WTC11 (cell line): ENCODE data around the gene STX4. TPM values are rescaled to one million over a fixed set of nuclear protein-coding genes. Genes with fewer than 3 reads are reported as not detected.

Source experiments
- ATAC-seq: fragments of 200-7000 bp; cut with Tn5 transposase; 2 replicates; pipeline ENCODE4 v1.10.0; 2021; ENCODE audit warnings: mild to moderate bottlenecking, moderate library complexity
- CTCF ChIA-PET: fragments of 300-600 bp; sonication (Branson Sonifier 250); formaldehyde crosslinking; loops from one replicate; lab custom pipeline; 2021; ENCODE audit warnings: antibody characterized with exemption; lab: Charles Lee
- POLR2A ChIA-PET: fragments of 350-600 bp; sonication (Branson Sonifier 250); formaldehyde crosslinking; loops from one replicate; lab custom pipeline; 2021; ENCODE audit warnings: antibody characterized with exemption; lab: Charles Lee
- DNase-seq: peaks from one replicate; pipeline ENCODE4 v3.0.0; 2021; ENCODE audit warnings: low spot score
- H3K27ac Mint-ChIP-seq: 2 replicates; pipeline ENCODE4 v1.8.0; 2021; ENCODE audit warnings: mixed read lengths
- H3K27me3 Mint-ChIP-seq: 2 replicates; pipeline ENCODE4 v1.8.0; 2021; ENCODE audit warnings: low read depth, mild to moderate bottlenecking, moderate library complexity, mixed read lengths
- H3K36me3 Mint-ChIP-seq: 2 replicates; pipeline ENCODE4 v1.8.0; 2021; ENCODE audit warnings: mixed read lengths
- H3K4me1 Mint-ChIP-seq: 2 replicates; pipeline ENCODE4 v1.8.0; 2022; ENCODE audit warnings: mixed read lengths
- H3K4me3 Mint-ChIP-seq: 2 replicates; pipeline ENCODE4 v1.8.0; 2021; ENCODE audit warnings: mild to moderate bottlenecking, moderate library complexity, mixed read lengths
- H3K9me3 Mint-ChIP-seq: 2 replicates; pipeline ENCODE4 v1.8.0; 2021; ENCODE audit warnings: mixed read lengths
- EMX1 ChIP-seq: fragments of 250-450 bp; sonication (Bioruptor Pico); IDR thresholded peaks from 2 replicates; pipeline ENCODE4 v1.8.0; 2021; ENCODE audit warnings: mild to moderate bottlenecking
- ETV6 ChIP-seq: sonication (generic); formaldehyde crosslinking; IDR thresholded peaks from 2 replicates; pipeline ENCODE4 v1.8.1; 2022; ENCODE audit warnings: mild to moderate bottlenecking, missing genetic modification reagents
- FOXJ3 ChIP-seq: sonication (generic); formaldehyde crosslinking; IDR thresholded peaks from 2 replicates; pipeline ENCODE4 v1.9.0; 2021; ENCODE audit warnings: missing genetic modification reagents, mild to moderate bottlenecking, borderline replicate concordance
- FOXP1 ChIP-seq: sonication (generic); formaldehyde crosslinking; IDR thresholded peaks from 2 replicates; pipeline ENCODE4 v1.8.0; 2022; ENCODE audit warnings: missing genetic modification reagents, mild to moderate bottlenecking, moderate library complexity, borderline replicate concordance
- GRHL2 ChIP-seq: fragments of 250-450 bp; sonication (Bioruptor Pico); IDR thresholded peaks from 2 replicates; pipeline ENCODE4 v1.8.0; 2022; ENCODE audit warnings: mild to moderate bottlenecking, moderate library complexity; ENCODE audit not compliant: insufficient replicate concordance, severe bottlenecking
- GTF2I ChIP-seq: fragments of 250-450 bp; sonication (Bioruptor Pico); conservative IDR thresholded peaks from 2 replicates; pipeline ENCODE4 v1.4.0; 2021; ENCODE audit warnings: mild to moderate bottlenecking
- JAZF1 ChIP-seq: fragments of 250-450 bp; sonication (Bioruptor Pico); IDR thresholded peaks from 2 replicates; pipeline ENCODE4 v1.9.0; 2021; ENCODE audit warnings: moderate library complexity, mild to moderate bottlenecking, inconsistent platforms
- NFE2L1 ChIP-seq: sonication (generic); formaldehyde crosslinking; IDR thresholded peaks from 2 replicates; pipeline ENCODE4 v1.8.1; 2023; ENCODE audit warnings: missing genetic modification reagents
- OVOL2 ChIP-seq: fragments of 250-450 bp; sonication (Bioruptor Pico); IDR thresholded peaks from 2 replicates; pipeline ENCODE4 v1.9.0; 2021; ENCODE audit warnings: mild to moderate bottlenecking, borderline replicate concordance
- SOX15 ChIP-seq: fragments of 250-450 bp; sonication (Bioruptor Pico); IDR thresholded peaks from 2 replicates; pipeline ENCODE4 v1.9.0; 2021; ENCODE audit warnings: mild to moderate bottlenecking
- total RNA-seq: library from RNA; stranded (reverse); gene quantifications from 3 replicates; pipeline ENCODE4 v1.2.3, GENCODE V29; 2021
- TF ChIP-seq, protein P1 (sequence below): fragments of 200-600 bp; IDR thresholded peaks from 2 replicates; pipeline ENCODE4 v1.8.0; 2022; ENCODE audit warnings: antibody characterized with exemption
- TF ChIP-seq, protein P2 (sequence below): fragments of 250-450 bp; sonication (Bioruptor Pico); IDR thresholded peaks from 2 replicates; pipeline ENCODE4 v1.9.0; 2021; ENCODE audit warnings: mild to moderate bottlenecking
- TF ChIP-seq, protein P3 (sequence below): sonication (generic); formaldehyde crosslinking; IDR thresholded peaks from 2 replicates; pipeline ENCODE4 v1.8.0; 2022; ENCODE audit warnings: mild to moderate bottlenecking, missing genetic modification reagents
- TF ChIP-seq, protein P4 (sequence below): sonication (generic); formaldehyde crosslinking; IDR thresholded peaks from 2 replicates; pipeline ENCODE4 v1.8.1; 2022; ENCODE audit warnings: mild to moderate bottlenecking, missing genetic modification reagents, moderate library complexity, borderline replicate concordance
- TF ChIP-seq, protein P5 (sequence below): sonication (generic); formaldehyde crosslinking; IDR thresholded peaks from 2 replicates; pipeline ENCODE4 v1.8.0; 2023; ENCODE audit warnings: missing genetic modification reagents
- TF ChIP-seq, protein P6 (sequence below): sonication (generic); formaldehyde crosslinking; IDR thresholded peaks from 2 replicates; pipeline ENCODE4 v1.8.0; 2022; ENCODE audit warnings: mild to moderate bottlenecking, missing genetic modification reagents
- TF ChIP-seq, protein P7 (sequence below): sonication (generic); formaldehyde crosslinking; IDR thresholded peaks from 2 replicates; pipeline ENCODE4 v1.8.1; 2023; ENCODE audit warnings: mild to moderate bottlenecking, missing genetic modification reagents

STX4 gene
- total RNA-seq, 1 experiment from 2014 or later, result 38.4 TPM

DNA sequence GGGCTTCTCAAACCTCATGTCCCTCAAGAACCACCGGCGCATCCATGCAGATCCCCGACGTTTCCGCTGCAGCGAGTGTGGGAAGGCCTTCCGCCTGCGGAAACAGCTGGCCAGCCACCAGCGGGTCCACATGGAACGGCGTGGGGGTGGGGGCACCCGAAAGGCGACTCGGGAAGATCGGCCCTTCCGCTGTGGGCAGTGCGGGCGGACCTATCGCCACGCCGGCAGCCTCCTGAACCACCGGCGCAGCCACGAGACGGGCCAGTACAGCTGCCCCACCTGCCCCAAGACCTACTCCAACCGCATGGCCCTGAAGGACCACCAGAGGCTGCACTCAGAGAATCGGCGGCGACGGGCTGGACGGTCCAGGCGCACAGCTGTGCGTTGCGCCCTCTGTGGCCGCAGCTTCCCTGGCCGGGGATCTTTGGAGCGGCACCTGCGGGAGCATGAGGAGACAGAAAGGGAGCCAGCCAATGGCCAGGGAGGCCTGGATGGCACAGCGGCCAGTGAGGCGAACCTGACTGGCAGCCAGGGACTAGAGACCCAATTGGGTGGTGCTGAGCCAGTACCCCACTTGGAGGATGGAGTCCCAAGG is 46.8 kb downstream of the STX4 start (continued):
- TF ChIP-seq FOXP1 (CRISPR knock-in tag) (no peak), GRHL2 (CRISPR knock-in tag) (no peak), FOXJ3 (no peak), NFE2L1 (CRISPR knock-in tag) (no peak), ETV6 (no peak), OVOL2 (CRISPR knock-in tag) (no peak)
- TF ChIP-seq, protein P1, sequence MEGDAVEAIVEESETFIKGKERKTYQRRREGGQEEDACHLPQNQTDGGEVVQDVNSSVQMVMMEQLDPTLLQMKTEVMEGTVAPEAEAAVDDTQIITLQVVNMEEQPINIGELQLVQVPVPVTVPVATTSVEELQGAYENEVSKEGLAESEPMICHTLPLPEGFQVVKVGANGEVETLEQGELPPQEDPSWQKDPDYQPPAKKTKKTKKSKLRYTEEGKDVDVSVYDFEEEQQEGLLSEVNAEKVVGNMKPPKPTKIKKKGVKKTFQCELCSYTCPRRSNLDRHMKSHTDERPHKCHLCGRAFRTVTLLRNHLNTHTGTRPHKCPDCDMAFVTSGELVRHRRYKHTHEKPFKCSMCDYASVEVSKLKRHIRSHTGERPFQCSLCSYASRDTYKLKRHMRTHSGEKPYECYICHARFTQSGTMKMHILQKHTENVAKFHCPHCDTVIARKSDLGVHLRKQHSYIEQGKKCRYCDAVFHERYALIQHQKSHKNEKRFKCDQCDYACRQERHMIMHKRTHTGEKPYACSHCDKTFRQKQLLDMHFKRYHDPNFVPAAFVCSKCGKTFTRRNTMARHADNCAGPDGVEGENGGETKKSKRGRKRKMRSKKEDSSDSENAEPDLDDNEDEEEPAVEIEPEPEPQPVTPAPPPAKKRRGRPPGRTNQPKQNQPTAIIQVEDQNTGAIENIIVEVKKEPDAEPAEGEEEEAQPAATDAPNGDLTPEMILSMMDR, result no peak
- TF ChIP-seq, all 79 proteins: peak for 0

DNA sequence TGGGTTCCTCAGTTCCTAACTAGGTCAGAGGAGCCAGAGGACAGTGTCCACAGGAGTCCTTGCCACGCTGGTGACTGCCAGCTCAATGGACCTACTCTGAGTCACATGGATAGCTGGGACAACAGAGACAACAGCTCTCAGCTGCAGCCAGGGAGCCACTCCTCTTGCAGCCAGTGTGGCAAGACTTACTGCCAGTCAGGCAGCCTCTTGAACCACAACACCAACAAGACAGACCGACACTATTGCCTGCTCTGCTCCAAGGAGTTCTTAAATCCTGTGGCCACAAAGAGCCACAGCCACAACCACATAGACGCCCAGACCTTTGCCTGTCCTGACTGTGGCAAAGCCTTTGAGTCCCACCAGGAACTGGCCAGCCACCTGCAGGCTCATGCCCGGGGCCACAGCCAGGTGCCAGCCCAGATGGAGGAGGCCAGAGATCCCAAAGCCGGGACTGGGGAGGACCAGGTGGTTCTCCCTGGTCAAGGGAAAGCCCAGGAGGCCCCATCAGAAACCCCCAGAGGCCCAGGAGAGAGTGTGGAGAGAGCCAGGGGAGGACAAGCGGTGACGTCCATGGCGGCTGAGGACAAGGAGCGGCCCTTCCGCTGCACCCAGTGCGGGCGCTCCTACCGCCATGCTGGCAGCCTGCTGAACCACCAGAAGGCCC is 47.5 kb downstream of the STX4 start:
- DNase-seq, result no peak
- no peak for ATAC-seq
- ChIA-PET CTCF (interaction anchor here (1.6 kb wide), 1 partner anchor 62 kb away, joined by 8 read pairs; no protein-coding TSS in a partner anchor), POLR2A (interaction anchor here (0.5 kb wide), 1 partner anchor 387 kb away, joined by 3 read pairs; no protein-coding TSS in a partner anchor)
- Mint-ChIP-seq H3K4me3 (no peak overlapping the region), H3K9me3 (no peaks in the 10 kb centered on the region), H3K27me3 (no peaks in the 10 kb centered on the region), H3K36me3 (peaks cover 30% of the 10 kb centered on the region), H3K4me1 (no peaks in the 10 kb centered on the region), H3K27ac (no peak overlapping the region)
- TF ChIP-seq EMX1 (CRISPR knock-in tag), result no peak
- TF ChIP-seq FOXP1 (CRISPR knock-in tag), result no peak
- TF ChIP-seq, protein P2, sequence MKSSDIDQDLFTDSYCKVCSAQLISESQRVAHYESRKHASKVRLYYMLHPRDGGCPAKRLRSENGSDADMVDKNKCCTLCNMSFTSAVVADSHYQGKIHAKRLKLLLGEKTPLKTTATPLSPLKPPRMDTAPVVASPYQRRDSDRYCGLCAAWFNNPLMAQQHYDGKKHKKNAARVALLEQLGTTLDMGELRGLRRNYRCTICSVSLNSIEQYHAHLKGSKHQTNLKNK, result no peak
- TF ChIP-seq GTF2I, result no peak
- TF ChIP-seq JAZF1 (CRISPR knock-in tag), result no peak
- TF ChIP-seq, protein P3, sequence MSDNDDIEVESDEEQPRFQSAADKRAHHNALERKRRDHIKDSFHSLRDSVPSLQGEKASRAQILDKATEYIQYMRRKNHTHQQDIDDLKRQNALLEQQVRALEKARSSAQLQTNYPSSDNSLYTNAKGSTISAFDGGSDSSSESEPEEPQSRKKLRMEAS, result no peak
- TF ChIP-seq, protein P4, sequence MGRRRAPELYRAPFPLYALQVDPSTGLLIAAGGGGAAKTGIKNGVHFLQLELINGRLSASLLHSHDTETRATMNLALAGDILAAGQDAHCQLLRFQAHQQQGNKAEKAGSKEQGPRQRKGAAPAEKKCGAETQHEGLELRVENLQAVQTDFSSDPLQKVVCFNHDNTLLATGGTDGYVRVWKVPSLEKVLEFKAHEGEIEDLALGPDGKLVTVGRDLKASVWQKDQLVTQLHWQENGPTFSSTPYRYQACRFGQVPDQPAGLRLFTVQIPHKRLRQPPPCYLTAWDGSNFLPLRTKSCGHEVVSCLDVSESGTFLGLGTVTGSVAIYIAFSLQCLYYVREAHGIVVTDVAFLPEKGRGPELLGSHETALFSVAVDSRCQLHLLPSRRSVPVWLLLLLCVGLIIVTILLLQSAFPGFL, result no peak
- TF ChIP-seq SOX15 (CRISPR knock-in tag), result no peak
- TF ChIP-seq, protein P5, sequence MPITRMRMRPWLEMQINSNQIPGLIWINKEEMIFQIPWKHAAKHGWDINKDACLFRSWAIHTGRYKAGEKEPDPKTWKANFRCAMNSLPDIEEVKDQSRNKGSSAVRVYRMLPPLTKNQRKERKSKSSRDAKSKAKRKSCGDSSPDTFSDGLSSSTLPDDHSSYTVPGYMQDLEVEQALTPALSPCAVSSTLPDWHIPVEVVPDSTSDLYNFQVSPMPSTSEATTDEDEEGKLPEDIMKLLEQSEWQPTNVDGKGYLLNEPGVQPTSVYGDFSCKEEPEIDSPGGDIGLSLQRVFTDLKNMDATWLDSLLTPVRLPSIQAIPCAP (CRISPR knock-in tag), result no peak

DNA sequence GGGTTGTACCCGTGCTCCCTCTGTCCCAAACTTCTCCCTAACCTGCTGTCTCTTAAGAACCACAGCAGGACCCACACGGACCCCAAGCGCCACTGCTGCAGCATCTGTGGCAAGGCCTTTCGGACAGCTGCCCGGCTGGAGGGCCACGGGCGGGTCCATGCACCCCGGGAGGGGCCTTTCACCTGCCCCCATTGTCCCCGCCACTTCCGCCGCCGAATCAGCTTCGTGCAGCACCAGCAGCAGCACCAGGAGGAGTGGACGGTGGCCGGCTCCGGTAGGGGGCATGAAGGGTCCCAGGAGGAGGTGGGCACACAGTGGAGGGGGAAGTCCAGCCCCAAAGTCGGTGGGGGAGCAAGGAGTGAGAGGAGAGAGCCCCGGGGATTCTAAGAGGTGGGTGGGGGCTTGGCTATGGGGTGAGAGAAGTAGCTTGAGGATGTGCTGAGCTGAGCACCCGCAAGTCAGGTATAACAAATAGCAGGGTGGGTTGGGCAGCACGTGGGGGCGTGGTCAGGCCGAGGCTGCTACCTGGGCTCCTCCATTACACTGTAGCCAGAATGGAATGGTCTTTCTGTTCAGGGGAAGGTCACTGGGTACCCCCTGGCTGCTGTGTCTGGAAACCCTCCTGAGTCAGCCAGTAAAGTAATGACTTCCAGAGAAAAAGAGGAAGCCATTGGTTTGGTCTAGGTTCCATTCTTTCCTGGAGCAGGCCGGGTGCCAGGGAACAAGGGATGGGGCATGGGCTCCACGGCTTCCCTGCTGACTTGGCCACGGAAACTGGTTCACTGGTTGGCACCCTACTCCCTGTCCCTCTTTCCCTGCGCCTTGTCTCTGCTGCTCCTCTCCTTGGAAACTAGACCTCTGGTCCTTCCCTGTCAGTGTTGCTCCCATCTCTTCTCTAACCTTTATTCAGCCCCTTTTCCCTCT is 48.3 kb downstream of the STX4 start:
- H3K27ac Mint-ChIP-seq, result peak overlapping the region; percentile 74
- no peak overlapping the region for H3K4me3 Mint-ChIP-seq
- peaks cover 30% of the 10 kb centered on the region for H3K36me3 Mint-ChIP-seq
- TF ChIP-seq, protein P6, sequence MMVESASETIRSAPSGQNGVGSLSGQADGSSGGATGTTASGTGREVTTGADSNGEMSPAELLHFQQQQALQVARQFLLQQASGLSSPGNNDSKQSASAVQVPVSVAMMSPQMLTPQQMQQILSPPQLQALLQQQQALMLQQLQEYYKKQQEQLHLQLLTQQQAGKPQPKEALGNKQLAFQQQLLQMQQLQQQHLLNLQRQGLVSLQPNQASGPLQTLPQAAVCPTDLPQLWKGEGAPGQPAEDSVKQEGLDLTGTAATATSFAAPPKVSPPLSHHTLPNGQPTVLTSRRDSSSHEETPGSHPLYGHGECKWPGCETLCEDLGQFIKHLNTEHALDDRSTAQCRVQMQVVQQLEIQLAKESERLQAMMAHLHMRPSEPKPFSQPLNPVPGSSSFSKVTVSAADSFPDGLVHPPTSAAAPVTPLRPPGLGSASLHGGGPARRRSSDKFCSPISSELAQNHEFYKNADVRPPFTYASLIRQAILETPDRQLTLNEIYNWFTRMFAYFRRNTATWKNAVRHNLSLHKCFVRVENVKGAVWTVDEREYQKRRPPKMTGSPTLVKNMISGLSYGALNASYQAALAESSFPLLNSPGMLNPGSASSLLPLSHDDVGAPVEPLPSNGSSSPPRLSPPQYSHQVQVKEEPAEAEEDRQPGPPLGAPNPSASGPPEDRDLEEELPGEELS (CRISPR knock-in tag), result no peak
- TF ChIP-seq, protein P7, sequence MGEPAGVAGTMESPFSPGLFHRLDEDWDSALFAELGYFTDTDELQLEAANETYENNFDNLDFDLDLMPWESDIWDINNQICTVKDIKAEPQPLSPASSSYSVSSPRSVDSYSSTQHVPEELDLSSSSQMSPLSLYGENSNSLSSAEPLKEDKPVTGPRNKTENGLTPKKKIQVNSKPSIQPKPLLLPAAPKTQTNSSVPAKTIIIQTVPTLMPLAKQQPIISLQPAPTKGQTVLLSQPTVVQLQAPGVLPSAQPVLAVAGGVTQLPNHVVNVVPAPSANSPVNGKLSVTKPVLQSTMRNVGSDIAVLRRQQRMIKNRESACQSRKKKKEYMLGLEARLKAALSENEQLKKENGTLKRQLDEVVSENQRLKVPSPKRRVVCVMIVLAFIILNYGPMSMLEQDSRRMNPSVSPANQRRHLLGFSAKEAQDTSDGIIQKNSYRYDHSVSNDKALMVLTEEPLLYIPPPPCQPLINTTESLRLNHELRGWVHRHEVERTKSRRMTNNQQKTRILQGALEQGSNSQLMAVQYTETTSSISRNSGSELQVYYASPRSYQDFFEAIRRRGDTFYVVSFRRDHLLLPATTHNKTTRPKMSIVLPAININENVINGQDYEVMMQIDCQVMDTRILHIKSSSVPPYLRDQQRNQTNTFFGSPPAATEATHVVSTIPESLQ (CRISPR knock-in tag), result no peak
- TF ChIP-seq GRHL2 (CRISPR knock-in tag) (no peak), FOXP1 (CRISPR knock-in tag) (no peak)

More for the DNA sequence above, 48.3 kb downstream of the STX4 start:
- no peaks in the 10 kb centered on the region for H3K4me1 Mint-ChIP-seq
- ATAC-seq (no peak), DNase-seq (no peak)
- H3K27me3 Mint-ChIP-seq, result no peaks in the 10 kb centered on the region
- ChIA-PET CTCF (no interaction called here), POLR2A (no interaction called here)
- H3K9me3 Mint-ChIP-seq, result no peaks in the 10 kb centered on the region
